Upper lobe of left lung (tissue), 6 donors: ENCODE measurements around the gene SP100. TPM values are rescaled to one million over a fixed set of nuclear protein-coding genes. Genes with fewer than 3 reads are reported as not detected.
A peak's percentile ranks its signal among the peaks of the same experiment; 100 is the strongest.
"Not testable (repeated sequence)": the region's sequence is repeated elsewhere in the genome, so short reads cannot be mapped to it uniquely, and the experiment has no call there.

Experiments used
- ATAC-seq, 2 donors: fragments of 200-7000 bp; cut with Tn5 transposase; one replicate each; pipeline ENCODE4 v1.9.1; 2022; ENCODE audit warnings: mild to moderate bottlenecking in 2 of 2, moderate library complexity in 2 of 2; ENCODE audit not compliant: low FRiP score in 2 of 2
- DNase-seq, 2 donors: peaks; one replicate each; pipeline ENCODE4 v3.0.0-alpha.2; 2019 to 2020
- H3K27ac ChIP-seq, 4 donors: fragments of 200-600 bp; sonication (generic); one replicate each; pipeline ENCODE4 v1.5.1; 2016 to 2019
- H3K27me3 ChIP-seq, 4 donors: fragments of 200-600 bp; sonication (generic); one replicate each; pipeline ENCODE4 v1.5.1; 2017 to 2019
- H3K36me3 ChIP-seq, 4 donors: fragments of 200-600 bp; sonication (generic); one replicate each; pipeline ENCODE4 v1.5.1; 2016 to 2019
- H3K4me1 ChIP-seq, 4 donors: fragments of 200-600 bp; sonication (generic); one replicate each; pipeline ENCODE4 v1.5.1; 2018 to 2019
- H3K4me3 ChIP-seq, 4 donors: fragments of 200-600 bp; sonication (generic); one replicate each; pipeline ENCODE4 v1.5.1; 2017 to 2019; ENCODE audit warnings: mild to moderate bottlenecking in 2 of 4, moderate library complexity in 1 of 4
- H3K9me3 ChIP-seq, 4 donors: fragments of 200-600 bp; sonication (generic); one replicate each; pipeline ENCODE4 v1.5.1; 2018 to 2019
- CTCF ChIP-seq, 6 experiments: fragments of 450-650 bp in 4 of 6; fragments of 200-600 bp in 2 of 6; sonication (generic) in 2 of 6; IDR thresholded peaks; one replicate each; pipeline ENCODE4 v1.5.1; 2016 to 2019; ENCODE audit warnings: antibody characterized with exemption in 6 of 6
- EP300 ChIP-seq, 4 donors: sonication (generic); formaldehyde crosslinking; IDR thresholded peaks; one replicate each; pipeline ENCODE4 v1.5.1; 2017; ENCODE audit warnings: antibody characterized with exemption in 4 of 4, control low read depth in 2 of 4
- POLR2A ChIP-seq, 4 donors: fragments of 450-650 bp; IDR thresholded peaks; one replicate each; pipeline ENCODE4 v1.5.1; 2016 to 2017; ENCODE audit warnings: antibody characterized with exemption in 4 of 4, mild to moderate bottlenecking in 2 of 4
- POLR2AphosphoS5 ChIP-seq, 2 donors: sonication (generic); formaldehyde crosslinking; IDR thresholded peaks; one replicate each; pipeline ENCODE4 v1.5.1; 2017; ENCODE audit warnings: antibody characterized with exemption in 2 of 2
- WGBS, 2 donors: methylation state at CpG; one replicate each; pipeline ENCODE4 v1.1.5; 2017 to 2018; 5-methylcytosine and 5-hydroxymethylcytosine counted together
- total RNA-seq, 6 donors: library from RNA; depleted of rRNA in 4 of 6; stranded (reverse); fragments of >200 nt in 4 of 6; gene quantifications; one replicate each; pipeline versions ENCODE4 v1.1.0 to v1.2.1, GENCODE V29; 2016 to 2021
- donor health status: DM: no; HTN: no; CAD: no; lungs with moderate emphysema.
- donor health status: DM: no; HTN: yes; CAD: no; lungs with severe emphysema.

The SP100 gene
- 100 to 1,000 TPM; 117 to 260 (median 153) TPM for total RNA-seq

GRCh38 chr2:230416061-230416721 lies at the start of gene SP100:
Gene SP100, plus strand, starts transcription at chr2:230416201. Its CDS starts 96 bp downstream, at chr2:230416297.
- H3K4me1 ChIP-seq = peaks cover 44 to 81% (median 55%) of the 10 kb centered on the region in 4 donors
- TF ChIP-seq POLR2AphosphoS5 (IDR thresholded peaks at IDR 0.05) (peak; percentile 86 to 94), POLR2A (IDR thresholded peaks at IDR 0.05) (peak in 3 of 4 donors; percentile 64 to 91 (median 83)), CTCF (IDR thresholded peaks at IDR 0.05) (no peak), EP300 (IDR thresholded peaks at IDR 0.05) (peak in 2 of 4 donors; percentile 75 to 77)

GRCh38 chr2:230382108-230382507 lies 33.9 kb upstream of the SP100 start:
- H3K36me3 ChIP-seq = peaks cover 3 to 35% (median 9%) of the 10 kb centered on the region in 4 donors
- no peak overlapping the region for H3K27ac ChIP-seq
- no peak overlapping the region for H3K4me3 ChIP-seq
- 85 to 91% methylated on average over 2 of the region's 2 CpGs for WGBS, 2 donors
- TF ChIP-seq EP300 (IDR thresholded peaks at IDR 0.05) (no peak), CTCF (IDR thresholded peaks at IDR 0.05) (no peak), POLR2AphosphoS5 (IDR thresholded peaks at IDR 0.05) (no peak), POLR2A (IDR thresholded peaks at IDR 0.05) (no peak)
- H3K4me1 ChIP-seq = no peaks in the 10 kb centered on the region
- no peaks in the 10 kb centered on the region for H3K9me3 ChIP-seq
- H3K27me3 ChIP-seq = no peaks in the 10 kb centered on the region
- no peak for DNase-seq
- ATAC-seq = no peak

More at GRCh38 chr2:230416061-230416721, at the start of gene SP100:
- DNase-seq = peak; percentile 87 to 90
- H3K4me3 ChIP-seq = peak within 1 kb of the TSS; percentile 54 to 75 (median 72)
- peak; percentile 91 to 93 for ATAC-seq
- peak within 1 kb of the TSS; percentile 92 to 96 (median 96) for H3K27ac ChIP-seq
- H3K27me3 ChIP-seq = no peaks in the 10 kb centered on the region
- H3K36me3 ChIP-seq = peaks cover 0 to 4% (median 0%) of the 10 kb centered on the region in 4 donors
- WGBS, 2 donors = 0 to 3% methylated on average over 10 to 12 of the region's 12 CpGs
- H3K9me3 ChIP-seq = no peaks in the 10 kb centered on the region

GRCh38 chr2:230383453-230383852 lies 32.5 kb upstream of the SP100 start:
- no peaks in the 10 kb centered on the region for H3K4me1 ChIP-seq
- WGBS, 2 donors = 66 to 78% methylated on average over 5 of the region's 5 CpGs
- H3K27me3 ChIP-seq = no peaks in the 10 kb centered on the region
- TF ChIP-seq EP300 (IDR thresholded peaks at IDR 0.05) (no peak), CTCF (IDR thresholded peaks at IDR 0.05) (no peak), POLR2A (IDR thresholded peaks at IDR 0.05) (no peak), POLR2AphosphoS5 (IDR thresholded peaks at IDR 0.05) (no peak)
- no peak overlapping the region for H3K4me3 ChIP-seq
- H3K9me3 ChIP-seq = no peaks in the 10 kb centered on the region
- no peak for DNase-seq
- peaks cover 3 to 40% (median 9%) of the 10 kb centered on the region in 4 donors for H3K36me3 ChIP-seq
- no peak for ATAC-seq
- no peak overlapping the region for H3K27ac ChIP-seq

- H3K36me3 ChIP-seq = peaks cover 7 to 55% (median 22%) of the 10 kb centered on the region in 4 donors
- TF ChIP-seq EP300 (IDR thresholded peaks at IDR 0.05) (no peak), CTCF (IDR thresholded peaks at IDR 0.05) (no peak)
- no peaks in the 10 kb centered on the region for H3K9me3 ChIP-seq
- H3K4me1 ChIP-seq = no peaks in the 10 kb centered on the region
- H3K4me3 ChIP-seq = no peak overlapping the region
- no peak overlapping the region for H3K27ac ChIP-seq
- no peaks in the 10 kb centered on the region for H3K27me3 ChIP-seq
- 95 to 97% methylated on average over 6 of the region's 6 CpGs for WGBS, 2 donors
- ATAC-seq (no peak), DNase-seq (no peak)
These were observed 31.0 kb upstream of the SP100 start for GRCh38 chr2:230384986-230385385.

- ATAC-seq (no peak), DNase-seq (no peak)
- no peaks in the 10 kb centered on the region for H3K4me1 ChIP-seq
- peaks cover 0 to 81% (median 46%) of the 10 kb centered on the region in 4 donors for H3K36me3 ChIP-seq
- no peak for TF ChIP-seq EP300 (IDR thresholded peaks at IDR 0.05)
- no peak for TF ChIP-seq POLR2A (IDR thresholded peaks at IDR 0.05)
- TF ChIP-seq CTCF (IDR thresholded peaks at IDR 0.05) = no peak
- no peak for TF ChIP-seq POLR2AphosphoS5 (IDR thresholded peaks at IDR 0.05)
- WGBS, 2 donors = 92 to 94% methylated on average over 2 of the region's 2 CpGs
- no peak overlapping the region for H3K4me3 ChIP-seq
- H3K27ac ChIP-seq = no peak overlapping the region
- H3K9me3 ChIP-seq = peaks cover 0 to 6% (median 5%) of the 10 kb centered on the region in 4 donors
- no peaks in the 10 kb centered on the region for H3K27me3 ChIP-seq
These were observed 21.7 kb upstream of the SP100 start for GRCh38 chr2:230394301-230394700.

GRCh38 chr2:230398698-230399097 lies 17.3 kb upstream of the SP100 start:
- H3K36me3 ChIP-seq = peaks cover 3 to 66% (median 27%) of the 10 kb centered on the region in 4 donors
- not testable (repeated sequence) for ATAC-seq, H3K9me3 ChIP-seq, H3K27ac ChIP-seq, H3K27me3 ChIP-seq, H3K4me1 ChIP-seq, H3K4me3 ChIP-seq, DNase-seq
- WGBS, 2 donors = 88 to 93% methylated on average over 6 of the region's 6 CpGs
